HepG2 (cell line): Measurements from ENCODE around the gene VPS29. TPM values are rescaled to one million over a fixed set of nuclear protein-coding genes. Genes with fewer than 3 reads are reported as not detected.

Experiments
- ARHGAP35 ChIP-seq: sonication (generic); formaldehyde crosslinking; IDR thresholded peaks from 2 replicates; pipeline ENCODE4 v1.9.0; 2022; ENCODE audit warnings: mild to moderate bottlenecking, inconsistent platforms, moderate library complexity, missing genetic modification reagents, borderline replicate concordance
- CC2D1A ChIP-seq: sonication (generic); formaldehyde crosslinking; IDR thresholded peaks from 2 replicates; pipeline ENCODE4 v1.8.1; 2023; ENCODE audit warnings: mild to moderate bottlenecking, missing genetic modification reagents
- ELF3 ChIP-seq: IDR thresholded peaks from 2 replicates; pipeline ENCODE4 v1.6.1; 2016; ENCODE audit warnings: missing genetic modification reagents, missing compliant biosample characterization
- ETS1 ChIP-seq: sonication (generic); formaldehyde crosslinking; IDR thresholded peaks from 2 replicates; pipeline ENCODE4 v1.4.0; 2020; ENCODE audit warnings: missing genetic modification reagents
- FOXC1 ChIP-seq: sonication (generic); formaldehyde crosslinking; IDR thresholded peaks from 2 replicates; pipeline ENCODE4 v1.8.0; 2022; ENCODE audit warnings: mild to moderate bottlenecking, missing genetic modification reagents, borderline replicate concordance
- FOXK1 ChIP-seq: sonication (generic); formaldehyde crosslinking; IDR thresholded peaks from 2 replicates; pipeline ENCODE4 v1.4.0; 2020; ENCODE audit warnings: low read depth, missing genetic modification reagents, borderline replicate concordance
- KDM5B ChIP-seq: sonication (generic); formaldehyde crosslinking; IDR thresholded peaks from 2 replicates; pipeline ENCODE4 v1.4.0; 2020; ENCODE audit warnings: missing genetic modification reagents, mild to moderate bottlenecking, borderline replicate concordance
- MIXL1 ChIP-seq: IDR thresholded peaks from 2 replicates; pipeline ENCODE4 v1.6.1; 2016
- NFKB2 ChIP-seq: sonication (generic); formaldehyde crosslinking; IDR thresholded peaks from 2 replicates; pipeline ENCODE4 v1.4.0; 2020; ENCODE audit warnings: missing genetic modification reagents, borderline replicate concordance
- NR1H2 ChIP-seq: sonication (generic); formaldehyde crosslinking; IDR thresholded peaks from 2 replicates; pipeline ENCODE4 v1.8.1; 2022; ENCODE audit warnings: low read depth, missing genetic modification reagents, borderline replicate concordance
- SAFB2 ChIP-seq: sonication (generic); formaldehyde crosslinking; IDR thresholded peaks from 2 replicates; pipeline ENCODE4 v1.5.1; 2020; ENCODE audit warnings: missing genetic modification reagents, low read depth, mild to moderate bottlenecking, borderline replicate concordance
- SP5 ChIP-seq: IDR thresholded peaks from 2 replicates; pipeline ENCODE4 v1.6.1; 2016; ENCODE audit warnings: low read depth, borderline replicate concordance
- THAP11 ChIP-seq: IDR thresholded peaks from 2 replicates; pipeline ENCODE4 v1.6.1; 2016; ENCODE audit warnings: missing biosample characterization, missing genetic modification reagents
- U2AF1 ChIP-seq: fragments of 200-400 bp; formaldehyde crosslinking; optimal IDR thresholded peaks from 2 replicates; pipeline ENCODE3; 2017; ENCODE audit warnings: mild to moderate bottlenecking, low read depth, low read length
- ZBTB21 ChIP-seq: sonication (generic); formaldehyde crosslinking; IDR thresholded peaks from 2 replicates; pipeline ENCODE4 v1.4.0; 2020; ENCODE audit warnings: missing genetic modification reagents
- ZC3H4 ChIP-seq: sonication (generic); formaldehyde crosslinking; IDR thresholded peaks from 2 replicates; pipeline ENCODE4 v1.4.0; 2020; ENCODE audit warnings: missing genetic modification reagents, borderline replicate concordance
- ZNF543 ChIP-seq: sonication (generic); formaldehyde crosslinking; IDR thresholded peaks from 2 replicates; pipeline ENCODE4 v1.4.0; 2020; ENCODE audit warnings: mild to moderate bottlenecking, missing genetic modification reagents
- ZNF569 ChIP-seq: sonication (generic); formaldehyde crosslinking; IDR thresholded peaks from 2 replicates; pipeline ENCODE4 v1.5.0; 2020; ENCODE audit warnings: mild to moderate bottlenecking, missing genetic modification reagents, moderate library complexity, borderline replicate concordance
- polyA plus RNA-seq, 8 experiments: library from polyadenylated mRNA; depleted of rRNA in 3 of 8; stranded (reverse) in 7 of 8; unstranded in 1 of 8; fragments of >200 nt; fragmentation: Illumina TruSeq in 4 of 8; extraction: Trizol in 4 of 8; gene quantifications; 2 replicates each; pipeline versions ENCODE4 v1.2.1 to v1.2.3, GENCODE V29; 2011 to 2016; ENCODE audit warnings: low read depth in 4 of 8, missing spikeins in 1 of 8, mixed read lengths in 1 of 8; ENCODE audit not compliant: insufficient read depth in 1 of 8
- total RNA-seq, 5 experiments: library from RNA; depleted of rRNA; stranded (reverse); fragments of >200 nt; fragmentation: Illumina TruSeq; extraction: Trizol; gene quantifications; 2 replicates each; pipeline ENCODE4 v1.2.3, GENCODE V29; 2016; ENCODE audit warnings: low read depth in 1 of 5
- TF ChIP-seq, protein P1 (sequence below): sonication (generic); formaldehyde crosslinking; IDR thresholded peaks from 2 replicates; pipeline ENCODE4 v1.5.0; 2020; ENCODE audit warnings: mild to moderate bottlenecking, missing genetic modification reagents
- TF ChIP-seq, protein P2 (sequence below): sonication (generic); formaldehyde crosslinking; IDR thresholded peaks from 2 replicates; pipeline ENCODE4 v1.5.0; 2020; ENCODE audit warnings: mild to moderate bottlenecking, missing genetic modification reagents
- TF ChIP-seq, protein P3 (sequence below): sonication (generic); formaldehyde crosslinking; IDR thresholded peaks from 2 replicates; pipeline ENCODE4 v1.9.0; 2021; ENCODE audit warnings: missing genetic modification reagents, mild to moderate bottlenecking, borderline replicate concordance

The VPS29 gene
- total and polyA plus RNA-seq, 2 of the 13 experiments (the other 11 are each of a cell fraction or from before 2014, with no cell fraction given), result 107 to 114 TPM

- TF ChIP-seq, protein P1, sequence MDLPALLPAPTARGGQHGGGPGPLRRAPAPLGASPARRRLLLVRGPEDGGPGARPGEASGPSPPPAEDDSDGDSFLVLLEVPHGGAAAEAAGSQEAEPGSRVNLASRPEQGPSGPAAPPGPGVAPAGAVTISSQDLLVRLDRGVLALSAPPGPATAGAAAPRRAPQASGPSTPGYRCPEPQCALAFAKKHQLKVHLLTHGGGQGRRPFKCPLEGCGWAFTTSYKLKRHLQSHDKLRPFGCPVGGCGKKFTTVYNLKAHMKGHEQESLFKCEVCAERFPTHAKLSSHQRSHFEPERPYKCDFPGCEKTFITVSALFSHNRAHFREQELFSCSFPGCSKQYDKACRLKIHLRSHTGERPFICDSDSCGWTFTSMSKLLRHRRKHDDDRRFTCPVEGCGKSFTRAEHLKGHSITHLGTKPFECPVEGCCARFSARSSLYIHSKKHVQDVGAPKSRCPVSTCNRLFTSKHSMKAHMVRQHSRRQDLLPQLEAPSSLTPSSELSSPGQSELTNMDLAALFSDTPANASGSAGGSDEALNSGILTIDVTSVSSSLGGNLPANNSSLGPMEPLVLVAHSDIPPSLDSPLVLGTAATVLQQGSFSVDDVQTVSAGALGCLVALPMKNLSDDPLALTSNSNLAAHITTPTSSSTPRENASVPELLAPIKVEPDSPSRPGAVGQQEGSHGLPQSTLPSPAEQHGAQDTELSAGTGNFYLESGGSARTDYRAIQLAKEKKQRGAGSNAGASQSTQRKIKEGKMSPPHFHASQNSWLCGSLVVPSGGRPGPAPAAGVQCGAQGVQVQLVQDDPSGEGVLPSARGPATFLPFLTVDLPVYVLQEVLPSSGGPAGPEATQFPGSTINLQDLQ (CRISPR knock-in tag), result no peak
- TF ChIP-seq ZC3H4 (CRISPR knock-in tag) (no peak), CC2D1A (CRISPR knock-in tag) (0 out of 2 replicates have a peak, but pooled peaks have one; percentile 39), KDM5B (CRISPR knock-in tag) (peak; percentile 34; the same call in 1 of the 2 replicates), FOXK1 (CRISPR knock-in tag) (peak; percentile 44; the same call in 1 of the 2 replicates), MIXL1 (peak; percentile 48; the same call in 1 of the 2 replicates), FOXC1 (0 out of 2 replicates have a peak, but pooled peaks have one; percentile 45), ZBTB21 (no peak), THAP11 (peak; percentile 92), SP5 (CRISPR knock-in tag) (peak; percentile 84), SAFB2 (peak; percentile 69), U2AF1 (peak; percentile 25), ELF3 (CRISPR knock-in tag) (0 out of 2 replicates have a peak, but pooled peaks have one; percentile 27), ARHGAP35 (CRISPR knock-in tag) (peak; percentile 19; the same call in 1 of the 2 replicates), NFKB2 (CRISPR knock-in tag) (peak; percentile 28; the same call in 1 of the 2 replicates), ETS1 (no peak), NR1H2 (no peak), ZNF543 (CRISPR knock-in tag) (peak; percentile 34; the same call in 1 of the 2 replicates), ZNF569 (CRISPR knock-in tag) (no peak)
- TF ChIP-seq, protein P2, sequence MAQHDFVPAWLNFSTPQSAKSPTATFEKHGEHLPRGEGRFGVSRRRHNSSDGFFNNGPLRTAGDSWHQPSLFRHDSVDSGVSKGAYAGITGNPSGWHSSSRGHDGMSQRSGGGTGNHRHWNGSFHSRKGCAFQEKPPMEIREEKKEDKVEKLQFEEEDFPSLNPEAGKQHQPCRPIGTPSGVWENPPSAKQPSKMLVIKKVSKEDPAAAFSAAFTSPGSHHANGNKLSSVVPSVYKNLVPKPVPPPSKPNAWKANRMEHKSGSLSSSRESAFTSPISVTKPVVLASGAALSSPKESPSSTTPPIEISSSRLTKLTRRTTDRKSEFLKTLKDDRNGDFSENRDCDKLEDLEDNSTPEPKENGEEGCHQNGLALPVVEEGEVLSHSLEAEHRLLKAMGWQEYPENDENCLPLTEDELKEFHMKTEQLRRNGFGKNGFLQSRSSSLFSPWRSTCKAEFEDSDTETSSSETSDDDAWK (CRISPR knock-in tag), result no peak
- TF ChIP-seq, protein P3, sequence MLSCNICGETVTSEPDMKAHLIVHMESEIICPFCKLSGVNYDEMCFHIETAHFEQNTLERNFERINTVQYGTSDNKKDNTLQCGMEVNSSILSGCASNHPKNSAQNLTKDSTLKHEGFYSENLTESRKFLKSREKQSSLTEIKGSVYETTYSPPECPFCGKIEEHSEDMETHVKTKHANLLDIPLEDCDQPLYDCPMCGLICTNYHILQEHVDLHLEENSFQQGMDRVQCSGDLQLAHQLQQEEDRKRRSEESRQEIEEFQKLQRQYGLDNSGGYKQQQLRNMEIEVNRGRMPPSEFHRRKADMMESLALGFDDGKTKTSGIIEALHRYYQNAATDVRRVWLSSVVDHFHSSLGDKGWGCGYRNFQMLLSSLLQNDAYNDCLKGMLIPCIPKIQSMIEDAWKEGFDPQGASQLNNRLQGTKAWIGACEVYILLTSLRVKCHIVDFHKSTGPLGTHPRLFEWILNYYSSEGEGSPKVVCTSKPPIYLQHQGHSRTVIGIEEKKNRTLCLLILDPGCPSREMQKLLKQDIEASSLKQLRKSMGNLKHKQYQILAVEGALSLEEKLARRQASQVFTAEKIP (CRISPR knock-in tag), result no peak
These were observed 33.5 kb downstream of the VPS29 start, which contains the start of the genes FAM216A and GPN3 (continued) for GRCh38 chr12:110468214-110469048.
